ENCODE data around the gene PDZRN3. TPM values are rescaled to one million over a fixed set of nuclear protein-coding genes. Genes with fewer than 3 reads are reported as not detected.

PDZRN3 gene
- total RNA-seq, 1 experiment from 2014 or later, result 0.17 TPM

DNA sequence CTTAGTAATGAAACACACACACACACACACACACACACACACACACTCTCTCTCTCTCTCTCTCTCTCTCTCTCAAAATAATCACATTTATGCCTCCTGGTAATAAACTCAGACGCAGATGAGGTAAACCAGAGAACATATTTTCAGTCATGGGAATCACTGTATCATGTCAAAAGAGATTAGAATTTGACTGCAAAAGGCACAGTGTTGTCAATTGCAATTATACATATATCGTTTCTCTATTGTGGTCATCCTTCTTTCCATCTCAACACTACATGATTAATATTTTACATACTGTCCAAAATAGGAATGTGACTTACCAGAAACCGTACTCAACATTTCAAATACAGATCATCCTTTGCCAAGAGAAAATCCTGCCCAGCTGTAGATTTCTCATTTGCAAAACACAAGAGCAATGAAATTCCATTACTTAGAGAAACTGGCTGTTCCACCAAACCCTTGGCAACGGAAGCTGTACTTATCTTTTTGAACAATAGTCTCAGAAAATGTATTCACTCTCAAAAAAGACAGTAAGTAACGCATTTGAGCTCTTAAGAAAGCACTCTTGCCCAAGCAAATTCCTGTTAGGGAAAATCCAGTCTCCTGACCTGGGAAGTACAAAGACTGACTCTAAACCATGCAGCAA, 24.3 kb downstream of the PDZRN3 start:
- Histone ChIP-seq H2AFZ (ENCODE audit: low read depth, low read length, poor library complexity, severe bottlenecking) (no peak overlapping the region), H3K9me2 (ENCODE audit: insufficient read depth) (no peaks in the 10 kb centered on the region), H3K4me2 (ENCODE audit: low read length) (no peak overlapping the region), H4K20me1 (ENCODE audit: insufficient read depth) (no peaks in the 10 kb centered on the region), H3K4me3 (replicated peaks in 1 of 2; ENCODE audit: low read depth in 1 of 2, low read length in 2 of 2) (no peak overlapping the region), H3K9ac (ENCODE audit: low read length) (no peak overlapping the region), H3K4me1 (ENCODE audit: control insufficient read depth in 1 of 2, insufficient read depth in 2 of 2, low read length in 2 of 2) (no peaks in the 10 kb centered on the region), H3K27ac (ENCODE audit: low read depth, low read length) (no peak overlapping the region), H3K79me2 (ENCODE audit: insufficient read depth, low read length) (no peaks in the 10 kb centered on the region), H3K36me3 (ENCODE audit: control insufficient read depth in 1 of 2, insufficient read depth in 2 of 2, low read length in 2 of 2) (no peaks in the 10 kb centered on the region), H3K9me3 (ENCODE audit: control insufficient read depth in 1 of 2, insufficient read depth in 1 of 2, low read depth in 1 of 2, low read length in 2 of 2) (no peaks in the 10 kb centered on the region; a peak in 1 of 4 replicates), H3K27me3 (ENCODE audit: insufficient read depth, low read length) (no peaks in the 10 kb centered on the region)
- intact Hi-C loops (cut with micrococcal nuclease), result no loop called here
- no peak for TF ChIP-seq RAD21 (IDR thresholded peaks at IDR 0.05; ENCODE audit: low read depth)
- no peak for TF ChIP-seq ZNF274 (IDR thresholded peaks at IDR 0.05; ENCODE audit: low read depth, low read length)
- no peak for TF ChIP-seq CTCF (IDR thresholded peaks at IDR 0.05 in 2 of 3, conservative IDR thresholded peaks at IDR 0.05 in 1 of 3; ENCODE audit: borderline replicate concordance in 1 of 3, insufficient read depth in 1 of 3, low read depth in 2 of 3, low read length in 2 of 3)
- TF ChIP-seq ZFX (IDR thresholded peaks at IDR 0.05), result no peak
- TF ChIP-seq JUND (IDR thresholded peaks at IDR 0.05), result no peak
- TF ChIP-seq TCF7L2 (IDR thresholded peaks at IDR 0.05; ENCODE audit: borderline replicate concordance, extremely low read depth, insufficient read depth, insufficient read length), result no peak
- no peak for TF ChIP-seq EZH2 (IDR thresholded peaks at IDR 0.05)
- TF ChIP-seq EZH2phosphoT487 (IDR thresholded peaks at IDR 0.05; ENCODE audit: borderline replicate concordance), result no peak
- TF ChIP-seq SIN3A (IDR thresholded peaks at IDR 0.05; ENCODE audit: low read depth), result no peak
- TF ChIP-seq SP1 (IDR thresholded peaks at IDR 0.05; ENCODE audit: low read depth), result no peak
- TF ChIP-seq, protein P1, sequence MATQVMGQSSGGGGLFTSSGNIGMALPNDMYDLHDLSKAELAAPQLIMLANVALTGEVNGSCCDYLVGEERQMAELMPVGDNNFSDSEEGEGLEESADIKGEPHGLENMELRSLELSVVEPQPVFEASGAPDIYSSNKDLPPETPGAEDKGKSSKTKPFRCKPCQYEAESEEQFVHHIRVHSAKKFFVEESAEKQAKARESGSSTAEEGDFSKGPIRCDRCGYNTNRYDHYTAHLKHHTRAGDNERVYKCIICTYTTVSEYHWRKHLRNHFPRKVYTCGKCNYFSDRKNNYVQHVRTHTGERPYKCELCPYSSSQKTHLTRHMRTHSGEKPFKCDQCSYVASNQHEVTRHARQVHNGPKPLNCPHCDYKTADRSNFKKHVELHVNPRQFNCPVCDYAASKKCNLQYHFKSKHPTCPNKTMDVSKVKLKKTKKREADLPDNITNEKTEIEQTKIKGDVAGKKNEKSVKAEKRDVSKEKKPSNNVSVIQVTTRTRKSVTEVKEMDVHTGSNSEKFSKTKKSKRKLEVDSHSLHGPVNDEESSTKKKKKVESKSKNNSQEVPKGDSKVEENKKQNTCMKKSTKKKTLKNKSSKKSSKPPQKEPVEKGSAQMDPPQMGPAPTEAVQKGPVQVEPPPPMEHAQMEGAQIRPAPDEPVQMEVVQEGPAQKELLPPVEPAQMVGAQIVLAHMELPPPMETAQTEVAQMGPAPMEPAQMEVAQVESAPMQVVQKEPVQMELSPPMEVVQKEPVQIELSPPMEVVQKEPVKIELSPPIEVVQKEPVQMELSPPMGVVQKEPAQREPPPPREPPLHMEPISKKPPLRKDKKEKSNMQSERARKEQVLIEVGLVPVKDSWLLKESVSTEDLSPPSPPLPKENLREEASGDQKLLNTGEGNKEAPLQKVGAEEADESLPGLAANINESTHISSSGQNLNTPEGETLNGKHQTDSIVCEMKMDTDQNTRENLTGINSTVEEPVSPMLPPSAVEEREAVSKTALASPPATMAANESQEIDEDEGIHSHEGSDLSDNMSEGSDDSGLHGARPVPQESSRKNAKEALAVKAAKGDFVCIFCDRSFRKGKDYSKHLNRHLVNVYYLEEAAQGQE (IDR thresholded peaks at IDR 0.05; ENCODE audit: low read depth), result no peak
- no peak for TF ChIP-seq EGR1 (IDR thresholded peaks at IDR 0.05; ENCODE audit: low read depth)
- no peak for TF ChIP-seq FOSL1 (IDR thresholded peaks at IDR 0.05; ENCODE audit: low read depth)
- TF ChIP-seq ELF1 (IDR thresholded peaks at IDR 0.05; ENCODE audit: borderline replicate concordance, low read depth), result no peak
- no peak for TF ChIP-seq POLR2AphosphoS5 (IDR thresholded peaks at IDR 0.05; ENCODE audit: low read depth, low read length)
- no peak for TF ChIP-seq SRF (IDR thresholded peaks at IDR 0.05; ENCODE audit: low read depth)
- TF ChIP-seq, protein P2, sequence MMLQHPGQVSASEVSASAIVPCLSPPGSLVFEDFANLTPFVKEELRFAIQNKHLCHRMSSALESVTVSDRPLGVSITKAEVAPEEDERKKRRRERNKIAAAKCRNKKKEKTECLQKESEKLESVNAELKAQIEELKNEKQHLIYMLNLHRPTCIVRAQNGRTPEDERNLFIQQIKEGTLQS (IDR thresholded peaks at IDR 0.05), result no peak
- ATAC-seq (no peak), DNase-seq (ENCODE audit: low read depth, low spot score) (no peak)
- RAD21 ChIA-PET (ENCODE audit: low non-redundant PET in 1 of 2, low total read pairs in 2 of 2, uncharacterized antibody in 2 of 2, unreplicated experiment in 2 of 2), result no interaction called here
- CTCF ChIA-PET, result no interaction called here
- no TSS peak for BruUV-seq (replicated peaks)
- POLR2A ChIA-PET, result no interaction called here

Data from HCT116 (cell line).